ENCODE results near the gene RAD51AP1.
A peak's percentile ranks its signal among the peaks of the same experiment; 100 is the strongest.
"Not testable (repeated sequence)": the region's sequence is repeated elsewhere in the genome, so short reads cannot be mapped to it uniquely, and the experiment has no call there.

RAD51AP1 gene

GRCh38 chr12:4538207-4539160 is at the start of gene RAD51AP1:
RAD51AP1 (plus strand) TSS chr12:4538890; CDS start chr12:4538940, 50 bp downstream.
- peak; percentile 89 to 92 for DNase-seq (ENCODE audit: low read depth in 2 of 2)

GRCh38 chr12:4489556-4489955 is 49.1 kb upstream of the RAD51AP1 start:
- DNase-seq (ENCODE audit: low read depth in 2 of 2) = no peak

- no peak for DNase-seq (ENCODE audit: low read depth in 2 of 2)
These were observed 47.7 kb upstream of the RAD51AP1 start for GRCh38 chr12:4490973-4491372.

- no peak for DNase-seq (ENCODE audit: low read depth in 2 of 2)
These were observed 42.4 kb upstream of the RAD51AP1 start for GRCh38 chr12:4496145-4496838.

- DNase-seq (ENCODE audit: low read depth in 2 of 2) = no peak
These were observed 39.5 kb upstream of the RAD51AP1 start for GRCh38 chr12:4499186-4499585.

GRCh38 chr12:4505376-4505986 is 33.2 kb upstream of the RAD51AP1 start:
- no peak for DNase-seq (ENCODE audit: low read depth in 2 of 2)

GRCh38 chr12:4506430-4506829 is 32.3 kb upstream of the RAD51AP1 start:
- no peak for DNase-seq (ENCODE audit: low read depth in 2 of 2)

GRCh38 chr12:4506870-4507269 is 31.8 kb upstream of the RAD51AP1 start:
- no peak for DNase-seq (ENCODE audit: low read depth in 2 of 2)

GRCh38 chr12:4508503-4508902 is 30.2 kb upstream of the RAD51AP1 start:
- DNase-seq (ENCODE audit: low read depth in 2 of 2) = not testable (repeated sequence)

GRCh38 chr12:4509269-4509668 is 29.4 kb upstream of the RAD51AP1 start:
- not testable (repeated sequence) for DNase-seq (ENCODE audit: low read depth in 2 of 2)

GRCh38 chr12:4518106-4518728 is 20.5 kb upstream of the RAD51AP1 start:
- DNase-seq (ENCODE audit: low read depth in 2 of 2) = no peak

GRCh38 chr12:4523443-4523842 is 15.2 kb upstream of the RAD51AP1 start:
- DNase-seq (ENCODE audit: low read depth in 2 of 2) = not testable (repeated sequence)

- DNase-seq (ENCODE audit: low read depth in 2 of 2) = no peak
These were observed 11.7 kb upstream of the RAD51AP1 start for GRCh38 chr12:4526923-4527546.

GRCh38 chr12:4530160-4530559 is 8.5 kb upstream of the RAD51AP1 start:
- DNase-seq (ENCODE audit: low read depth in 2 of 2) = no peak

- DNase-seq (ENCODE audit: low read depth in 2 of 2) = no peak
These were observed 7.6 kb upstream of the RAD51AP1 start for GRCh38 chr12:4530982-4531586.

GRCh38 chr12:4535092-4535491 is 3.6 kb upstream of the RAD51AP1 start:
- no peak for DNase-seq (ENCODE audit: low read depth in 2 of 2)

- DNase-seq (ENCODE audit: low read depth in 2 of 2) = no peak
These were observed 2.8 kb upstream of the RAD51AP1 start for GRCh38 chr12:4535871-4536270.

GRCh38 chr12:4539167-4539870 is 629 bp downstream of the RAD51AP1 start:
- no peak for DNase-seq (ENCODE audit: low read depth in 2 of 2)

- no peak for DNase-seq (ENCODE audit: low read depth in 2 of 2)
These were observed 1.5 kb downstream of the RAD51AP1 start for GRCh38 chr12:4540170-4540569.

- no peak for DNase-seq (ENCODE audit: low read depth in 2 of 2)
These were observed 1.9 kb downstream of the RAD51AP1 start for GRCh38 chr12:4540638-4541037.

All from stimulated activated CD8-positive, alpha-beta memory T cell treated with anti-CD3 and anti-CD28 coated beads, Interleukin-7, amount 100 ng/mL, for 1 hour (primary cell).